Peyer's patch (tissue), 4 donors: ENCODE measurements around the gene CALCA.

Experiments used
- POLR2A ChIP-seq, 2 donors: fragments of 450-650 bp; IDR thresholded peaks; one replicate each; pipeline ENCODE4 v1.5.1; 2017; ENCODE audit warnings: antibody characterized with exemption in 2 of 2, mild to moderate bottlenecking in 2 of 2, moderate library complexity in 2 of 2
- TF ChIP-seq, protein P1 (sequence below), 6 experiments: fragments of 450-650 bp in 4 of 6; fragments of 200-600 bp in 2 of 6; sonication (generic) in 1 of 6; IDR thresholded peaks; one replicate each; pipeline ENCODE4 v1.5.1; 2017 to 2019; ENCODE audit warnings: antibody characterized with exemption in 6 of 6, mild to moderate bottlenecking in 3 of 6, moderate library complexity in 1 of 6

- TF ChIP-seq, protein P1, sequence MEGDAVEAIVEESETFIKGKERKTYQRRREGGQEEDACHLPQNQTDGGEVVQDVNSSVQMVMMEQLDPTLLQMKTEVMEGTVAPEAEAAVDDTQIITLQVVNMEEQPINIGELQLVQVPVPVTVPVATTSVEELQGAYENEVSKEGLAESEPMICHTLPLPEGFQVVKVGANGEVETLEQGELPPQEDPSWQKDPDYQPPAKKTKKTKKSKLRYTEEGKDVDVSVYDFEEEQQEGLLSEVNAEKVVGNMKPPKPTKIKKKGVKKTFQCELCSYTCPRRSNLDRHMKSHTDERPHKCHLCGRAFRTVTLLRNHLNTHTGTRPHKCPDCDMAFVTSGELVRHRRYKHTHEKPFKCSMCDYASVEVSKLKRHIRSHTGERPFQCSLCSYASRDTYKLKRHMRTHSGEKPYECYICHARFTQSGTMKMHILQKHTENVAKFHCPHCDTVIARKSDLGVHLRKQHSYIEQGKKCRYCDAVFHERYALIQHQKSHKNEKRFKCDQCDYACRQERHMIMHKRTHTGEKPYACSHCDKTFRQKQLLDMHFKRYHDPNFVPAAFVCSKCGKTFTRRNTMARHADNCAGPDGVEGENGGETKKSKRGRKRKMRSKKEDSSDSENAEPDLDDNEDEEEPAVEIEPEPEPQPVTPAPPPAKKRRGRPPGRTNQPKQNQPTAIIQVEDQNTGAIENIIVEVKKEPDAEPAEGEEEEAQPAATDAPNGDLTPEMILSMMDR (IDR thresholded peaks at IDR 0.05), result no peak
- no peak for TF ChIP-seq POLR2A (IDR thresholded peaks at IDR 0.05)
Observed at GRCh38 chr11:14949437-14950147, 22.6 kb downstream of the CALCA start.
